WTC11 (cell line): Measurements from ENCODE around the gene SUCLG2.

Experiments
- CTCF ChIP-seq: fragments of 200-600 bp; IDR thresholded peaks from 2 replicates; pipeline ENCODE4 v1.8.0; 2022; ENCODE audit warnings: antibody characterized with exemption
- MXD4 ChIP-seq: fragments of 250-450 bp; sonication (Bioruptor Pico); IDR thresholded peaks from 2 replicates; pipeline ENCODE4 v1.8.0; 2021; ENCODE audit warnings: mild to moderate bottlenecking, moderate library complexity, borderline replicate concordance

GRCh38 chr3:67630666-67631362 is 23.6 kb downstream of the SUCLG2 start:
- TF ChIP-seq CTCF = no peak
- TF ChIP-seq MXD4 (CRISPR knock-in tag) = no peak
